HL-60 (cell line): ENCODE results near the gene PRMT3.
"Not testable (repeated sequence)": the region's sequence is repeated elsewhere in the genome, so short reads cannot be mapped to it uniquely, and the experiment has no call there.

Experiments
- DNase-seq, 2 experiments: peaks; one replicate each; pipeline ENCODE4 v3.0.0-alpha.2; 2010 to 2020; ENCODE audit warnings: low read depth in 1 of 2, low spot score in 1 of 2
- H3K27ac ChIP-seq: fragments of 250-450 bp; sonication (Bioruptor Pico); replicated peaks from 2 replicates; pipeline ENCODE4 v1.5.1; 2020; ENCODE audit warnings: mild to moderate bottlenecking, moderate library complexity
- H3K27me3 ChIP-seq: fragments of 250-450 bp; sonication (Bioruptor Pico); 2 replicates; pipeline ENCODE4 v1.5.1; 2021; ENCODE audit warnings: mild to moderate bottlenecking, moderate library complexity; ENCODE audit not compliant: insufficient read depth, poor library complexity, severe bottlenecking
- H3K4me3 ChIP-seq: replicated peaks from 2 replicates; pipeline ENCODE4 v1.5.1; 2011; ENCODE audit warnings: mild to moderate bottlenecking, control low read depth, low read length; ENCODE audit not compliant: insufficient read depth
- GABPA ChIP-seq: IDR thresholded peaks from 2 replicates; pipeline ENCODE4 v1.6.1; 2012; ENCODE audit warnings: low read depth
- POLR2AphosphoS5 ChIP-seq: IDR thresholded peaks from 2 replicates; pipeline ENCODE4 v1.6.1; 2012; ENCODE audit warnings: low read depth
- SPI1 ChIP-seq: IDR thresholded peaks from 2 replicates; pipeline ENCODE4 v1.6.1; 2012; ENCODE audit warnings: low read depth, mild to moderate bottlenecking, borderline replicate concordance
- TF ChIP-seq, protein P1 (sequence below): IDR thresholded peaks from 2 replicates; pipeline ENCODE4 v1.6.1; 2012; ENCODE audit warnings: low read depth; ENCODE audit not compliant: insufficient replicate concordance
- TF ChIP-seq, protein P2 (sequence below): IDR thresholded peaks from one replicate; pipeline ENCODE4 v1.5.1; 2011; ENCODE audit warnings: low read length, control low read depth, inconsistent platforms; ENCODE audit not compliant: insufficient read depth

Gene PRMT3

GRCh38 chr11:20464518-20464917 lies 77.0 kb downstream of the PRMT3 start:
- H3K4me3 ChIP-seq = no peak overlapping the region
- no peak for DNase-seq
- no peaks in the 10 kb centered on the region for H3K27me3 ChIP-seq
- no peak overlapping the region for H3K27ac ChIP-seq
- TF ChIP-seq, protein P1, sequence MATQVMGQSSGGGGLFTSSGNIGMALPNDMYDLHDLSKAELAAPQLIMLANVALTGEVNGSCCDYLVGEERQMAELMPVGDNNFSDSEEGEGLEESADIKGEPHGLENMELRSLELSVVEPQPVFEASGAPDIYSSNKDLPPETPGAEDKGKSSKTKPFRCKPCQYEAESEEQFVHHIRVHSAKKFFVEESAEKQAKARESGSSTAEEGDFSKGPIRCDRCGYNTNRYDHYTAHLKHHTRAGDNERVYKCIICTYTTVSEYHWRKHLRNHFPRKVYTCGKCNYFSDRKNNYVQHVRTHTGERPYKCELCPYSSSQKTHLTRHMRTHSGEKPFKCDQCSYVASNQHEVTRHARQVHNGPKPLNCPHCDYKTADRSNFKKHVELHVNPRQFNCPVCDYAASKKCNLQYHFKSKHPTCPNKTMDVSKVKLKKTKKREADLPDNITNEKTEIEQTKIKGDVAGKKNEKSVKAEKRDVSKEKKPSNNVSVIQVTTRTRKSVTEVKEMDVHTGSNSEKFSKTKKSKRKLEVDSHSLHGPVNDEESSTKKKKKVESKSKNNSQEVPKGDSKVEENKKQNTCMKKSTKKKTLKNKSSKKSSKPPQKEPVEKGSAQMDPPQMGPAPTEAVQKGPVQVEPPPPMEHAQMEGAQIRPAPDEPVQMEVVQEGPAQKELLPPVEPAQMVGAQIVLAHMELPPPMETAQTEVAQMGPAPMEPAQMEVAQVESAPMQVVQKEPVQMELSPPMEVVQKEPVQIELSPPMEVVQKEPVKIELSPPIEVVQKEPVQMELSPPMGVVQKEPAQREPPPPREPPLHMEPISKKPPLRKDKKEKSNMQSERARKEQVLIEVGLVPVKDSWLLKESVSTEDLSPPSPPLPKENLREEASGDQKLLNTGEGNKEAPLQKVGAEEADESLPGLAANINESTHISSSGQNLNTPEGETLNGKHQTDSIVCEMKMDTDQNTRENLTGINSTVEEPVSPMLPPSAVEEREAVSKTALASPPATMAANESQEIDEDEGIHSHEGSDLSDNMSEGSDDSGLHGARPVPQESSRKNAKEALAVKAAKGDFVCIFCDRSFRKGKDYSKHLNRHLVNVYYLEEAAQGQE = no peak

GRCh38 chr11:20467487-20468185 lies 80.1 kb downstream of the PRMT3 start:
- Histone ChIP-seq H3K27me3 (no peaks in the 10 kb centered on the region), H3K4me3 (no peak overlapping the region), H3K27ac (no peak overlapping the region)
- TF ChIP-seq SPI1 = no peak
- no peak for TF ChIP-seq GABPA
- TF ChIP-seq, protein P2, sequence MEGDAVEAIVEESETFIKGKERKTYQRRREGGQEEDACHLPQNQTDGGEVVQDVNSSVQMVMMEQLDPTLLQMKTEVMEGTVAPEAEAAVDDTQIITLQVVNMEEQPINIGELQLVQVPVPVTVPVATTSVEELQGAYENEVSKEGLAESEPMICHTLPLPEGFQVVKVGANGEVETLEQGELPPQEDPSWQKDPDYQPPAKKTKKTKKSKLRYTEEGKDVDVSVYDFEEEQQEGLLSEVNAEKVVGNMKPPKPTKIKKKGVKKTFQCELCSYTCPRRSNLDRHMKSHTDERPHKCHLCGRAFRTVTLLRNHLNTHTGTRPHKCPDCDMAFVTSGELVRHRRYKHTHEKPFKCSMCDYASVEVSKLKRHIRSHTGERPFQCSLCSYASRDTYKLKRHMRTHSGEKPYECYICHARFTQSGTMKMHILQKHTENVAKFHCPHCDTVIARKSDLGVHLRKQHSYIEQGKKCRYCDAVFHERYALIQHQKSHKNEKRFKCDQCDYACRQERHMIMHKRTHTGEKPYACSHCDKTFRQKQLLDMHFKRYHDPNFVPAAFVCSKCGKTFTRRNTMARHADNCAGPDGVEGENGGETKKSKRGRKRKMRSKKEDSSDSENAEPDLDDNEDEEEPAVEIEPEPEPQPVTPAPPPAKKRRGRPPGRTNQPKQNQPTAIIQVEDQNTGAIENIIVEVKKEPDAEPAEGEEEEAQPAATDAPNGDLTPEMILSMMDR = no peak
- no peak for TF ChIP-seq POLR2AphosphoS5
- TF ChIP-seq, protein P1 = no peak
- no peak for DNase-seq

- TF ChIP-seq, protein P2 = no peak
- TF ChIP-seq GABPA (no peak), SPI1 (no peak), POLR2AphosphoS5 (no peak)
- TF ChIP-seq, protein P1 = no peak
- Histone ChIP-seq H3K4me3 (no peak overlapping the region), H3K27me3 (no peaks in the 10 kb centered on the region), H3K27ac (no peak overlapping the region)
- no peak for DNase-seq
These were observed 82.8 kb downstream of the PRMT3 start for GRCh38 chr11:20470348-20470747.

DNA sequence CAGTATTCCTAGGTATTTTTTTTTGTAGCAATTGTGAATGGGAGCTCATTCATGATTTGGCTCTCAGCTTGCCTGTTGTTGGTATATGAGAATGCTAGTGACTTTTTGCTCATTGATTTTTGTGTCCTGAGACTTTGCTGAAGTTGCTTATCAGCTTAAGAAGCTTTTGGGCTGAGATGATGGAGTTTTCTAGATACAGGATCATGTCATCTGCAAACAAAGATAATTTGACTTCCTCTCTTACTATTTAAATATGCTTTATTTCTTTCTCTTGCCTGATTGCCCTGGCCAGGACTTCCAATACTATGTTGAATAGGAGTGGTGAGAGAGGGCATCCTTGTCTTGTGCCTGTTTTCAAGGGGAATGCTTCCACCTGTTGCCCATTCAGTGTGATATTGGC lies 84.4 kb downstream of the PRMT3 start:
- H3K27me3 ChIP-seq, H3K4me3 ChIP-seq, DNase-seq, H3K27ac ChIP-seq: not testable (repeated sequence)
